Measurements from ENCODE around the gene UGT1A8. TPM values are rescaled to one million over a fixed set of nuclear protein-coding genes. Genes with fewer than 3 reads are reported as not detected.

Gene UGT1A8
- total and polyA plus RNA-seq, 2 of the 4 experiments (the other 2 are of a cell fraction): not detected

- Histone ChIP-seq H3K4me2 (ENCODE audit: low read depth, low read length) (no peak overlapping the region), H3K27ac (ENCODE audit: insufficient read depth, low read length) (no peak overlapping the region), H3K9ac (ENCODE audit: low read depth, low read length) (no peak overlapping the region), H2AK5ac (ENCODE audit: low read depth, low read length) (peak overlapping the region; percentile 67), H3K36me3 (ENCODE audit: control insufficient read depth, insufficient read depth, low read length) (no peaks in the 10 kb centered on the region), H3K79me1 (ENCODE audit: low read depth in 1 of 2, low read length in 2 of 2) (no peaks in the 10 kb centered on the region), H3K4ac (ENCODE audit: low read depth, low read length) (0 out of 2 replicates have a peak overlapping the region, but pooled peaks have one; percentile 24), H3K56ac (ENCODE audit: extremely low read depth, insufficient read depth, low read length) (no peak overlapping the region), H2BK15ac (ENCODE audit: low read depth, low read length) (peak overlapping the region; percentile 67; the same call in 1 of the 3 replicates), H2BK120ac (ENCODE audit: low read depth, low read length) (no peak overlapping the region; the same call in 1 of the 2 replicates), H3K9me3 (ENCODE audit: control insufficient read depth, insufficient read depth, low read length) (no peaks in the 10 kb centered on the region), H2BK5ac (ENCODE audit: low read depth, low read length, poor library complexity, severe bottlenecking) (no peak overlapping the region), H3K4me1 (ENCODE audit: control insufficient read depth, insufficient read depth, low read length) (peaks cover 12% of the 10 kb centered on the region), H3K4me3 (ENCODE audit: insufficient read depth, low read depth, low read length) (no peak overlapping the region), H3K23ac (ENCODE audit: low read depth, low read length) (no peak overlapping the region), H4K8ac (ENCODE audit: low read depth in 2 of 2, low read length in 2 of 2) (0 out of 4 replicates have a peak overlapping the region, but pooled peaks of 1 of the 2 experiments have one; percentile 39), H2AFZ (replicated peaks; ENCODE audit: low read length, poor library complexity) (no peak overlapping the region), H4K91ac (ENCODE audit: insufficient read depth, low read depth, low read length) (0 out of 2 replicates have a peak overlapping the region, but pooled peaks have one; percentile 21), H3K27me3 (ENCODE audit: control insufficient read depth, insufficient read depth, low read length) (no peaks in the 10 kb centered on the region), H4K20me1 (ENCODE audit: insufficient read depth, low read length) (no peaks in the 10 kb centered on the region), H4K5ac (ENCODE audit: low read depth, low read length) (no peak overlapping the region), H2AK9ac (replicated peaks; ENCODE audit: low read depth, low read length, poor library complexity) (no peak overlapping the region), H3K18ac (ENCODE audit: low read depth, low read length) (no peak overlapping the region), H2BK20ac (ENCODE audit: low read depth, low read length) (no peak overlapping the region), H3K9me1 (ENCODE audit: insufficient read depth, low read length) (0 out of 2 replicates have a peak, but pooled peaks cover 5% of the 10 kb centered on the region), H3K14ac (replicated peaks; ENCODE audit: low read depth, low read length) (no peak overlapping the region)
- intact Hi-C loops (cut with micrococcal nuclease) (no loop called here), dilution Hi-C loops (cut with HindIII; ENCODE audit: low sequenced_read_pairs, unreplicated experiment) (no loop called here), in situ Hi-C loops (cut with MboI; ENCODE audit: low sequenced_read_pairs) (no loop called here)
- no peak for DNase-seq
- ChIA-PET POLR2A (ENCODE audit: unreplicated experiment) (interaction anchor here (0.6 kb wide), 1 partner anchor 201 kb away, joined by 4 read pairs; no protein-coding TSS in a partner anchor), CTCF (no interaction called here)
- no peak for ATAC-seq (ENCODE audit: low read depth)
- TF ChIP-seq MAZ (IDR thresholded peaks at IDR 0.05; ENCODE audit: borderline replicate concordance, low read depth, low read length): no peak
- no CpG with 5 or more reads among the region's 4 CpGs for WGBS, 2 experiments (ENCODE audit: extremely low coverage in 2 of 2, insufficient read length in 1 of 2)
- BruUV-seq (replicated peaks): no TSS peak
Observed at GRCh38 chr2:233766416-233766815, 149.0 kb downstream of the UGT1A8 start.

Measured in IMR-90 (cell line).